IgD-negative memory B cell (primary cell): ENCODE results near the gene FUCA2. TPM values are rescaled to one million over a fixed set of nuclear protein-coding genes. Genes with fewer than 3 reads are reported as not detected.
"Not testable (repeated sequence)": the region's sequence is repeated elsewhere in the genome, so short reads cannot be mapped to it uniquely, and the experiment has no call there.

Experiments used
- H3K27ac Mint-ChIP-seq, 3 donors: one replicate each; pipeline ENCODE4 v1.8.0; 2020 to 2022; ENCODE audit warnings: mild to moderate bottlenecking in 3 of 3, mixed read lengths in 3 of 3, moderate library complexity in 1 of 3
- H3K27me3 Mint-ChIP-seq: one replicate; pipeline ENCODE4 v1.8.0; 2021; ENCODE audit warnings: mixed read lengths
- H3K36me3 Mint-ChIP-seq: one replicate; pipeline ENCODE4 v1.8.0; 2020; ENCODE audit warnings: mild to moderate bottlenecking, mixed read lengths
- H3K4me1 Mint-ChIP-seq, 3 donors: one replicate each; pipeline ENCODE4 v1.8.0; 2020 to 2022; ENCODE audit warnings: mixed read lengths in 3 of 3, mild to moderate bottlenecking in 1 of 3
- H3K4me3 Mint-ChIP-seq, 4 donors: one replicate each; pipeline ENCODE4 v1.8.0; 2020 to 2022; ENCODE audit warnings: mild to moderate bottlenecking in 4 of 4, mixed read lengths in 4 of 4, moderate library complexity in 3 of 4
- H3K9me3 Mint-ChIP-seq, 3 donors: one replicate each; pipeline ENCODE4 v1.8.0; 2020 to 2021; ENCODE audit warnings: mixed read lengths in 3 of 3, mild to moderate bottlenecking in 1 of 3
- polyA plus RNA-seq: library from polyadenylated mRNA; unstranded; fragments of 300-500 nt; fragmentation: Illumina TruSeq; gene quantifications from one replicate; pipeline ENCODE4 v1.2.3, GENCODE V29; 2021

FUCA2 gene
- polyA plus RNA-seq, 1 donor from 2014 or later, result 15.4 TPM

GRCh38 chr6:143498428-143498827 is 13.1 kb downstream of the FUCA2 start:
- Mint-ChIP-seq H3K27me3 (no peaks in the 10 kb centered on the region), H3K9me3 (no peaks in the 10 kb centered on the region), H3K4me3 (no peak overlapping the region), H3K4me1 (peaks cover 0 to 2% (median 1%) of the 10 kb centered on the region in 3 donors), H3K27ac (no peak overlapping the region), H3K36me3 (peaks cover 10% of the 10 kb centered on the region)

- H3K36me3 Mint-ChIP-seq, result peaks cover 10% of the 10 kb centered on the region
- H3K27me3 Mint-ChIP-seq, result no peaks in the 10 kb centered on the region
- no peaks in the 10 kb centered on the region for H3K9me3 Mint-ChIP-seq
- no peak overlapping the region for H3K27ac Mint-ChIP-seq
- no peak overlapping the region for H3K4me3 Mint-ChIP-seq
- peaks cover 0 to 2% (median 1%) of the 10 kb centered on the region in 3 donors for H3K4me1 Mint-ChIP-seq
Observed at GRCh38 chr6:143496974-143497373, 14.5 kb downstream of the FUCA2 start.

DNA sequence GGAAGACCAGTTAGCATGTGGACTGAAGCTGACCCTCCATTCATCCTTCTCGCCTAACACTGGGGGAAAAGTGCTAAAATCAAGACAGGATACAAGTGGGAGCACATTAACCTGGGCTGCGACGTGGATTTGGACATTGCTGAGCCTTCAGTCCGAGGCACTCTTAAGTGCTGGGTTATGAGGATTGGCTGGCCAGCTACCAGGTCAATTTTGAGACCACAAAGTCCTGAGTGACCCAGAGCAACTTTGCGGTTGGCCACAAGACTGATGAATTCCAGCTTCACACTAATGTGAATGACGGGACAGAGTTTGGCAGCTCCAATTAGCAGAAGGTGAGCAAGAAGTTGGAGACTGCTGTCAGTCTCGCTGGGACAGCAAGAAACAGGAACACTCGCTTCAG is 20.7 kb downstream of the FUCA2 start:
- no peak overlapping the region for H3K4me3 Mint-ChIP-seq
- H3K27me3 Mint-ChIP-seq, result no peaks in the 10 kb centered on the region
- no peaks in the 10 kb centered on the region for H3K9me3 Mint-ChIP-seq
- H3K4me1 Mint-ChIP-seq, result peaks cover 0 to 1% (median 1%) of the 10 kb centered on the region in 3 donors
- peak overlapping the region in 1 of 3 donors; percentile 39 for H3K27ac Mint-ChIP-seq
- peaks cover 3% of the 10 kb centered on the region for H3K36me3 Mint-ChIP-seq

- Mint-ChIP-seq H3K4me1 (peaks cover 0 to 1% (median 1%) of the 10 kb centered on the region in 3 donors), H3K27ac (no peak overlapping the region), H3K27me3 (no peaks in the 10 kb centered on the region), H3K9me3 (no peaks in the 10 kb centered on the region), H3K36me3 (peaks cover 3% of the 10 kb centered on the region), H3K4me3 (peak overlapping the region in 1 of 4 donors; percentile 17)
Observed at GRCh38 chr6:143490244-143490643, 21.3 kb downstream of the FUCA2 start.

- Mint-ChIP-seq H3K4me1 (peaks cover 0 to 1% (median 0%) of the 10 kb centered on the region in 3 donors), H3K9me3 (no peaks in the 10 kb centered on the region), H3K4me3 (no peak overlapping the region), H3K36me3 (peaks cover 3% of the 10 kb centered on the region), H3K27me3 (no peaks in the 10 kb centered on the region), H3K27ac (no peak overlapping the region)
Observed at GRCh38 chr6:143486752-143487151, 24.8 kb downstream of the FUCA2 start.

GRCh38 chr6:143485967-143486366 is 25.6 kb downstream of the FUCA2 start:
- no peak overlapping the region for H3K27ac Mint-ChIP-seq
- peak overlapping the region in 1 of 4 donors; percentile 47 for H3K4me3 Mint-ChIP-seq
- H3K9me3 Mint-ChIP-seq, result no peaks in the 10 kb centered on the region
- H3K36me3 Mint-ChIP-seq, result peaks cover 3% of the 10 kb centered on the region
- no peaks in the 10 kb centered on the region for H3K27me3 Mint-ChIP-seq
- peaks cover 0 to 1% (median 0%) of the 10 kb centered on the region in 3 donors for H3K4me1 Mint-ChIP-seq

DNA sequence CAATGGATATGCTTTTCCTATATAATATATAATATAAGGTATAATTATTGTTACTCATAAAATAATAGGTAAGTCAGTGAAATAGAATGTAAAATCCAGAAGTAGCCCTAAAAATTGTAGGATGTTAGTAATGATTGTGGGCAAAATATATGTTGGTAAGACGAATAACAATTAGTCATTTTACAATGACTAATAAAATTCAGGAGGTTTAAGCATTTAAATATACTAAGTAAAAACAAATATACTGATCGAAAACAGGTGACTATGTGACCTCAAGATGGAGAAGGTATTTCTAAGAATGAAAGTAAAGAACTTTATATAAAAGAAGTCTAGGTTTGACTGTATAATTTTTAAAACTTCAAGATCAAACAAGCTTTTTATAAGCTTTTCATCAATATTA is 28.9 kb downstream of the FUCA2 start:
- Mint-ChIP-seq H3K9me3 (no peaks in the 10 kb centered on the region), H3K36me3 (peaks cover 3% of the 10 kb centered on the region), H3K27ac (no peak overlapping the region), H3K4me3 (no peak overlapping the region), H3K4me1 (peaks cover 5 to 8% (median 7%) of the 10 kb centered on the region in 3 donors), H3K27me3 (no peaks in the 10 kb centered on the region)

GRCh38 chr6:143478479-143479062 is 32.9 kb downstream of the FUCA2 start:
- no peak overlapping the region for H3K4me3 Mint-ChIP-seq
- H3K9me3 Mint-ChIP-seq, result no peaks in the 10 kb centered on the region
- H3K27me3 Mint-ChIP-seq, result no peaks in the 10 kb centered on the region
- H3K27ac Mint-ChIP-seq, result no peak overlapping the region
- H3K36me3 Mint-ChIP-seq, result peaks cover 14% of the 10 kb centered on the region
- peaks cover 6 to 14% (median 13%) of the 10 kb centered on the region in 3 donors for H3K4me1 Mint-ChIP-seq

DNA sequence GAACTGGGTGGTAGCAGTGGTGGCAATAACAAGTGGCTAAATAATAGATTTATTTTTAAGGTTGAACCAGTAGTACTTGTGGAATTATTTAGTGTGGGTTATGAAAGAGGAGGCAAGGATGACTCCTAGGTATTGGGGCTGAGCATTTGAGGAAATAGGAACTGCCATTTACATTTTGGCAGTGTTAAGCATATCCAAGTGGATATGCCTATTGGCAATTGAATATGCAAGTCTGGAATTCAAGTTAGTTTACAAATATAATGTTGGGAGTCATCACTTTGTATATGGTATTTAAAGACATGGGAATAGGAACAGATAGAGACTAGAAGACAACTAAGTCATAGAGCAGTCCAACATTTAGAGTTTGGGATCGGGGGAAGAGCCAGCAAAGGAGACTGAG is 35.0 kb downstream of the FUCA2 start:
- peaks cover 6 to 14% (median 13%) of the 10 kb centered on the region in 3 donors for H3K4me1 Mint-ChIP-seq
- no peak overlapping the region for H3K4me3 Mint-ChIP-seq
- no peak overlapping the region for H3K27ac Mint-ChIP-seq
- H3K9me3 Mint-ChIP-seq, result no peaks in the 10 kb centered on the region
- peaks cover 20% of the 10 kb centered on the region for H3K36me3 Mint-ChIP-seq
- H3K27me3 Mint-ChIP-seq, result no peaks in the 10 kb centered on the region

DNA sequence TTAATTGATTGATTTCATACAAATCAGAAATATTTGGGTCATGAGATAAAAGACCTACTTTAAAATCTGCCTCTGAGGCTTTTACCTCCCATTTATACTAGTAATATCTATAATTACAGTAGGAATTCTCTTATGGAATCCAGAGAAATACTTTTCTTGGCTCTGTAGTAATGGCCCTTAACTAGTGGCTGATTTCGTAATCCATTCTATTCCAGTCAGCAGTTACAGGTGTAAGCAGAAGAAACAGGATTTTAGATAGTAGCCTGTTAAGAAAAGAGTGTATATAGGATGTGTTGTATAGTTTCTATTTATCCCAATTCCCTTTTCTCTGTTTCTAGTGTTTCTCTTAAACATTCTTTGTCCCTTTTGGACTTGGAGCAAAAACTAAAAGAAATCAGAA is 39.7 kb downstream of the FUCA2 start:
- peaks cover 2 to 7% (median 3%) of the 10 kb centered on the region in 3 donors for H3K4me1 Mint-ChIP-seq
- H3K27me3 Mint-ChIP-seq, result no peaks in the 10 kb centered on the region
- H3K36me3 Mint-ChIP-seq, result peaks cover 24% of the 10 kb centered on the region
- H3K9me3 Mint-ChIP-seq, result peaks cover 0 to 2% (median 0%) of the 10 kb centered on the region in 3 donors
- H3K27ac Mint-ChIP-seq, result no peak overlapping the region
- H3K4me3 Mint-ChIP-seq, result no peak overlapping the region

GRCh38 chr6:143468823-143469222 is 42.7 kb downstream of the FUCA2 start:
- not testable (repeated sequence) for H3K9me3 Mint-ChIP-seq, H3K27me3 Mint-ChIP-seq, H3K4me3 Mint-ChIP-seq, H3K4me1 Mint-ChIP-seq, H3K27ac Mint-ChIP-seq
- H3K36me3 Mint-ChIP-seq, result peaks cover 18% of the 10 kb centered on the region

GRCh38 chr6:143468026-143468425 is 43.5 kb downstream of the FUCA2 start:
- no peaks in the 10 kb centered on the region for H3K4me1 Mint-ChIP-seq
- H3K4me3 Mint-ChIP-seq, result no peak overlapping the region
- H3K27ac Mint-ChIP-seq, result no peak overlapping the region
- H3K27me3 Mint-ChIP-seq, result no peaks in the 10 kb centered on the region
- H3K9me3 Mint-ChIP-seq, result peaks cover 0 to 2% (median 0%) of the 10 kb centered on the region in 3 donors
- peaks cover 16% of the 10 kb centered on the region for H3K36me3 Mint-ChIP-seq

- Mint-ChIP-seq H3K27ac (no peak overlapping the region), H3K36me3 (peaks cover 13% of the 10 kb centered on the region), H3K27me3 (no peaks in the 10 kb centered on the region), H3K9me3 (peaks cover 0 to 2% (median 0%) of the 10 kb centered on the region in 3 donors), H3K4me1 (no peaks in the 10 kb centered on the region), H3K4me3 (no peak overlapping the region)
Observed at GRCh38 chr6:143465546-143465945, 46.0 kb downstream of the FUCA2 start.

GRCh38 chr6:143457563-143458359 is 53.8 kb downstream of the FUCA2 start:
- H3K36me3 Mint-ChIP-seq, result peaks cover 3% of the 10 kb centered on the region
- H3K9me3 Mint-ChIP-seq, result no peaks in the 10 kb centered on the region
- peaks cover 6 to 17% (median 15%) of the 10 kb centered on the region in 3 donors for H3K4me1 Mint-ChIP-seq
- no peaks in the 10 kb centered on the region for H3K27me3 Mint-ChIP-seq
- no peak overlapping the region for H3K27ac Mint-ChIP-seq
- no peak overlapping the region for H3K4me3 Mint-ChIP-seq

GRCh38 chr6:143451531-143451930 is 60.0 kb downstream of the FUCA2 start:
- Mint-ChIP-seq H3K4me3 (peak overlapping the region; percentile 93 to 99 (median 98)), H3K27me3 (no peaks in the 10 kb centered on the region), H3K9me3 (no peaks in the 10 kb centered on the region), H3K27ac (peak overlapping the region; percentile 78 to 98 (median 96)), H3K36me3 (peaks cover 3% of the 10 kb centered on the region), H3K4me1 (peaks cover 25 to 33% (median 28%) of the 10 kb centered on the region in 3 donors)
